ENCODE results near the gene CNOT3. TPM values are rescaled to one million over a fixed set of nuclear protein-coding genes. Genes with fewer than 3 reads are reported as not detected.
A peak's percentile ranks its signal among the peaks of the same experiment; 100 is the strongest.

Gene CNOT3
- total and polyA plus RNA-seq, 9 of the 15 experiments (the other 6 are each of a cell fraction or from before 2014, with no cell fraction given): 0.27 to 60.4 (median 9.9) TPM

GRCh38 chr19:54178581-54179261 is 41.2 kb downstream of the CNOT3 start (continued):
- 0 out of 2 replicates have a peak, but pooled peaks have one; percentile 34 for TF ChIP-seq ZNF766 (CRISPR knock-in tag; conservative IDR thresholded peaks at IDR 0.05)
- TF ChIP-seq POLR2H (tag; IDR thresholded peaks at IDR 0.05; ENCODE audit: low read depth): no peak
- TF ChIP-seq ZNF696 (CRISPR knock-in tag; conservative IDR thresholded peaks at IDR 0.05): no peak
- no peak for TF ChIP-seq ZNF41 (CRISPR knock-in tag; conservative IDR thresholded peaks at IDR 0.05)
- TF ChIP-seq FOXK1 (CRISPR knock-in tag; IDR thresholded peaks at IDR 0.05; ENCODE audit: borderline replicate concordance): no peak
- no peak for TF ChIP-seq SRSF9 (IDR thresholded peaks at IDR 0.05; ENCODE audit: borderline replicate concordance, low read depth, low read length)
- TF ChIP-seq ZBTB33 (CRISPR knock-in tag; IDR thresholded peaks at IDR 0.05): peak; percentile 78; the same call in 1 of the 2 replicates
- TF ChIP-seq RBM22 (IDR thresholded peaks at IDR 0.05; ENCODE audit: low read depth, low read length, poor library complexity, severe bottlenecking): no peak
- no peak for TF ChIP-seq FOSL1 (tag; conservative IDR thresholded peaks at IDR 0.05)
- TF ChIP-seq POLR2AphosphoS2 (IDR thresholded peaks at IDR 0.05; ENCODE audit: low read length): peak; percentile 77; the same call in 1 of the 2 replicates
- no peak for TF ChIP-seq TRIM24 (IDR thresholded peaks at IDR 0.05)
- no peak for TF ChIP-seq GATAD2A (IDR thresholded peaks at IDR 0.05)
- TF ChIP-seq CHCHD3 (CRISPR knock-in tag; IDR thresholded peaks at IDR 0.05): no peak
- no peak for TF ChIP-seq CEBPZ (IDR thresholded peaks at IDR 0.05; ENCODE audit: borderline replicate concordance, low read depth, low read length)
- no peak for TF ChIP-seq KLF10 (CRISPR knock-in tag; IDR thresholded peaks at IDR 0.05)
- TF ChIP-seq MYNN (IDR thresholded peaks at IDR 0.05): 0 out of 2 replicates have a peak, but pooled peaks have one; percentile 14
- no peak for TF ChIP-seq MYNN (CRISPR knock-in tag; IDR thresholded peaks at IDR 0.05)
- no peak for TF ChIP-seq ZBTB43 (CRISPR knock-in tag; IDR thresholded peaks at IDR 0.05)
- peak; percentile 61 for TF ChIP-seq POLR2G (IDR thresholded peaks at IDR 0.05; ENCODE audit: low read depth, low read length)
- TF ChIP-seq POLR2A (conservative IDR thresholded peaks at IDR 0.05): no peak; the same call in 1 of the 2 replicates
- no peak for TF ChIP-seq IFI16 (CRISPR knock-in tag; IDR thresholded peaks at IDR 0.05)
- no peak for TF ChIP-seq THRA (IDR thresholded peaks at IDR 0.05)

Data from K562 (cell line).